H1 (cell line): ENCODE results near the gene PLD5. TPM values are rescaled to one million over a fixed set of nuclear protein-coding genes. Genes with fewer than 3 reads are reported as not detected.

ENCODE experiments used
- CTCF ChIA-PET: fragments of 300-600 bp; sonication (Branson Sonifier 250); formaldehyde crosslinking; loops from one replicate; lab custom pipeline; 2021; ENCODE audit not compliant: partially characterized antibody; lab: Charles Lee
- POLR2A ChIA-PET: fragments of 300-600 bp; sonication (Branson Sonifier 250); formaldehyde crosslinking; loops from one replicate; lab custom pipeline; 2021; ENCODE audit warnings: inconsistent platforms; ENCODE audit not compliant: partially characterized antibody; lab: Charles Lee
- DNase-seq, 2 experiments: peaks; one replicate each; pipeline versions ENCODE4 v3.0.0 to v3.0.0-alpha.2; 2010 to 2022; ENCODE audit warnings: low spot score in 2 of 2, low read depth in 1 of 2, mixed read lengths in 1 of 2
- FAIRE-seq: peaks from 2 replicates; lab custom pipeline; 2011; peaks lifted over from hg19 to GRCh38; lab: Jason Lieb, UNC
- H2AFZ ChIP-seq: 2 replicates; pipeline ENCODE4 v1.8.1; 2012; ENCODE audit warnings: low read length, inconsistent platforms
- H2AK5ac ChIP-seq: 2 replicates; pipeline ENCODE4 v1.6.1; 2013; ENCODE audit warnings: low read depth, low read length
- H2BK120ac ChIP-seq: replicated peaks from 2 replicates; pipeline ENCODE3; 2013; ENCODE audit warnings: low read depth, low read length, inconsistent platforms
- H2BK12ac ChIP-seq: 2 replicates; pipeline ENCODE4 v1.6.1; 2013; ENCODE audit warnings: low read depth, low read length
- H2BK15ac ChIP-seq: 2 replicates; pipeline ENCODE4 v1.6.1; 2013; ENCODE audit warnings: low read length
- H2BK20ac ChIP-seq: 2 replicates; pipeline ENCODE4 v1.6.1; 2013; ENCODE audit warnings: low read length
- H2BK5ac ChIP-seq: 2 replicates; pipeline ENCODE4 v1.6.1; 2013; ENCODE audit warnings: low read depth, low read length
- H3K14ac ChIP-seq: 2 replicates; pipeline ENCODE4 v1.6.1; 2013; ENCODE audit warnings: inconsistent platforms; ENCODE audit not compliant: insufficient read length
- H3K18ac ChIP-seq: 2 replicates; pipeline ENCODE4 v1.6.1; 2013; ENCODE audit warnings: low read length; ENCODE audit errors: extremely low read depth
- H3K23ac ChIP-seq: 2 replicates; pipeline ENCODE4 v1.6.1; 2013; ENCODE audit warnings: inconsistent platforms; ENCODE audit not compliant: insufficient read length
- H3K23me2 ChIP-seq: 2 replicates; pipeline ENCODE4 v1.6.1; 2013; ENCODE audit warnings: low read depth, low read length
- H3K27ac ChIP-seq: 2 replicates; pipeline ENCODE4 v1.6.1; 2011; ENCODE audit warnings: low read depth, low read length, inconsistent platforms
- H3K27me3 ChIP-seq, 4 experiments: replicated peaks in 1 of 4; 1 replicate in 1 of 4; 2 replicates in 3 of 4; pipeline versions ENCODE4 v1.6.1 to v1.8.1; 2011 to 2013; ENCODE audit warnings: low read length in 3 of 4, mild to moderate bottlenecking in 3 of 4, inconsistent platforms in 2 of 4, mixed read lengths in 2 of 4, moderate library complexity in 1 of 4; ENCODE audit not compliant: control insufficient read depth in 3 of 4, insufficient read depth in 3 of 4; ENCODE audit errors: extremely low read depth in 1 of 4
- H3K36me3 ChIP-seq, 4 experiments: 2 replicates each; pipeline versions ENCODE4 v1.6.1 to v1.8.1; 2011 to 2013; ENCODE audit warnings: mild to moderate bottlenecking in 4 of 4, low read length in 3 of 4, moderate library complexity in 2 of 4, control low read depth in 1 of 4, inconsistent platforms in 1 of 4; ENCODE audit not compliant: insufficient read depth in 4 of 4, control insufficient read depth in 2 of 4
- H3K4ac ChIP-seq: replicated peaks from 2 replicates; pipeline ENCODE3; 2013; ENCODE audit warnings: low read length, low read depth, mixed read lengths, inconsistent platforms; ENCODE audit not compliant: insufficient read length
- H3K4me1 ChIP-seq, 4 experiments: replicated peaks in 1 of 4; 1 replicate in 1 of 4; 2 replicates in 3 of 4; pipeline versions ENCODE4 v1.6.1 to v1.8.1; 2011 to 2013; ENCODE audit warnings: low read length in 3 of 4, inconsistent platforms in 2 of 4, mixed read lengths in 1 of 4; ENCODE audit not compliant: insufficient read depth in 4 of 4, control insufficient read depth in 3 of 4
- H3K4me2 ChIP-seq, 2 experiments: 2 replicates each; pipeline versions ENCODE4 v1.6.1 to v1.8.1; 2011 to 2013; ENCODE audit warnings: low read depth in 2 of 2, low read length in 2 of 2, control low read depth in 1 of 2, inconsistent platforms in 1 of 2, mild to moderate bottlenecking in 1 of 2; ENCODE audit not compliant: insufficient read depth in 1 of 2
- H3K4me3 ChIP-seq, 4 experiments: fragments of 200-600, 300-600 bp in 1 of 4; sonication (generic), shearing (Covaris generic), sonication (Bioruptor Twin) in 1 of 4; 2 replicates each; pipeline versions ENCODE4 v1.5.1 to v1.8.1; 2011 to 2016; ENCODE audit warnings: low read length in 4 of 4, low read depth in 3 of 4, control low read depth in 2 of 4, inconsistent platforms in 2 of 4, mild to moderate bottlenecking in 2 of 4, mixed read lengths in 1 of 4, moderate library complexity in 1 of 4; ENCODE audit not compliant: insufficient read depth in 2 of 4; ENCODE audit errors: extremely low read depth in 1 of 4
- H3K56ac ChIP-seq: replicated peaks from 2 replicates; pipeline ENCODE3; 2013; ENCODE audit warnings: low read depth, mild to moderate bottlenecking, mixed read lengths, low read length, inconsistent platforms; ENCODE audit not compliant: insufficient read length
- H3K79me1 ChIP-seq: 2 replicates; pipeline ENCODE4 v1.6.1; 2013; ENCODE audit warnings: low read depth, low read length, control low read depth
- H3K79me2 ChIP-seq, 2 experiments: 2 replicates each; pipeline versions ENCODE4 v1.6.1 to v1.8.1; 2012 to 2013; ENCODE audit warnings: low read length in 2 of 2, mild to moderate bottlenecking in 2 of 2, inconsistent platforms in 1 of 2; ENCODE audit not compliant: insufficient read depth in 2 of 2, control insufficient read depth in 1 of 2
- H3K9ac ChIP-seq, 4 experiments: replicated peaks in 1 of 4; 1 replicate in 1 of 4; 2 replicates in 3 of 4; pipeline versions ENCODE4 v1.6.1 to v1.8.1; 2011 to 2013; ENCODE audit warnings: low read depth in 3 of 4, low read length in 3 of 4, control low read depth in 2 of 4, mild to moderate bottlenecking in 2 of 4, moderate library complexity in 2 of 4, inconsistent platforms in 1 of 4; ENCODE audit errors: extremely low read depth in 1 of 4
- H3K9me3 ChIP-seq, 2 experiments: 2 replicates each; pipeline versions ENCODE4 v1.6.1 to v1.8.1; 2012 to 2013; ENCODE audit warnings: mild to moderate bottlenecking in 2 of 2, moderate library complexity in 2 of 2, control low read depth in 1 of 2, inconsistent platforms in 1 of 2, low read depth in 1 of 2, low read length in 1 of 2, mixed read lengths in 1 of 2; ENCODE audit not compliant: insufficient read depth in 2 of 2
- H4K20me1 ChIP-seq, 2 experiments: replicated peaks in 1 of 2; 2 replicates each; pipeline versions ENCODE3 to v1.8.1; 2011 to 2013; ENCODE audit warnings: inconsistent platforms in 2 of 2, low read length in 2 of 2, mild to moderate bottlenecking in 1 of 2; ENCODE audit not compliant: insufficient read depth in 2 of 2, control insufficient read depth in 1 of 2
- H4K5ac ChIP-seq: 2 replicates; pipeline ENCODE4 v1.6.1; 2013; ENCODE audit warnings: low read length, low read depth, mixed read lengths, inconsistent platforms; ENCODE audit not compliant: insufficient read length
- H4K8ac ChIP-seq: 2 replicates; pipeline ENCODE4 v1.8.0; 2013; ENCODE audit warnings: mild to moderate bottlenecking, moderate library complexity, low read length, inconsistent platforms; ENCODE audit not compliant: insufficient read depth; ENCODE audit errors: extremely low read depth
- H4K91ac ChIP-seq: replicated peaks from 2 replicates; pipeline ENCODE3; 2013; ENCODE audit warnings: low read length, mixed read lengths, inconsistent platforms; ENCODE audit not compliant: insufficient read length
- BRCA1 ChIP-seq: IDR thresholded peaks from 2 replicates; pipeline ENCODE4 v1.6.1; 2012; ENCODE audit warnings: low read depth, low read length, improper control_type of control experiment
- FOSL1 ChIP-seq: IDR thresholded peaks from 2 replicates; pipeline ENCODE4 v1.6.1; 2011; ENCODE audit warnings: mild to moderate bottlenecking, low read depth, low read length, moderate library complexity; ENCODE audit not compliant: insufficient read depth
- WGBS, 2 experiments: shearing (Covaris generic) in 1 of 2; methylation state at CpG; one replicate each; pipeline versions ENCODE4 v1.1.6 to v1.1.7; 2013 to 2015; ENCODE audit warnings: low lambda C conversion rate in 2 of 2, mixed read lengths in 2 of 2, inconsistent platforms in 1 of 2, low coverage in 1 of 2, missing lambda C conversion rate in 1 of 2; ENCODE audit not compliant: insufficient replicate concordance in 2 of 2, insufficient coverage in 1 of 2, insufficient read length in 1 of 2; ENCODE audit errors: extremely low coverage in 1 of 2, missing lambda C conversion rate in 1 of 2; 5-methylcytosine and 5-hydroxymethylcytosine counted together
- polyA plus RNA-seq, 7 experiments: library from polyadenylated mRNA; depleted of rRNA in 3 of 7; stranded (reverse) in 5 of 7; unstranded in 2 of 7; fragments of >200 nt in 5 of 7; fragments of 200-250 nt in 2 of 7; gene quantifications; 1 replicate in 5 of 7; 2 replicates in 1 of 7; 4 replicates in 1 of 7; pipeline versions ENCODE4 v1.2.1 to v1.2.3, GENCODE V29; 2011 to 2013; ENCODE audit warnings: missing spikeins in 2 of 7, mixed read lengths in 2 of 7
- total RNA-seq: library from RNA; stranded (reverse); fragmentation: NEBNext Ultra II Directional; extraction: Animal tissue kit (Norgen Biotek cat#: 25700); gene quantifications from 2 replicates; pipeline ENCODE4 v1.2.1, GENCODE V29; 2021

The PLD5 gene
- total and polyA plus RNA-seq, 2 of the 8 experiments (the other 6 are each of a cell fraction or from before 2014, with no cell fraction given): 0.86 to 8.5 TPM

GRCh38 chr1:242083742-242084141, 440.8 kb downstream of the PLD5 start:
- H3K14ac ChIP-seq: no peak overlapping the region
- no peak overlapping the region for H2AK5ac ChIP-seq
- H2AFZ ChIP-seq: no peak overlapping the region
- H3K4ac ChIP-seq: no peak overlapping the region
- TF ChIP-seq BRCA1 (no peak), FOSL1 (no peak)
- TF ChIP-seq, all 59 proteins: peak for 0
- no peak overlapping the region for H4K91ac ChIP-seq
- ChIA-PET CTCF (interaction anchor here (1.2 kb wide), 1 partner anchor 45 kb away, joined by 4 read pairs; no protein-coding TSS in a partner anchor), POLR2A (no interaction called here)
- no peak overlapping the region for H3K18ac ChIP-seq
- no peak overlapping the region for H2BK5ac ChIP-seq
- no peak overlapping the region for H4K8ac ChIP-seq
- no peak overlapping the region for H2BK20ac ChIP-seq
- 90% methylated on average over 2 of the region's 2 CpGs; no CpG with 5 or more reads in 1 of the 2 experiments for WGBS, 2 experiments
- H3K79me1 ChIP-seq: no peaks in the 10 kb centered on the region
- no peak for DNase-seq
- H2BK12ac ChIP-seq: no peak overlapping the region
- no peak overlapping the region for H3K23ac ChIP-seq
- H3K4me2 ChIP-seq: no peak overlapping the region
- H3K23me2 ChIP-seq: no peaks in the 10 kb centered on the region
- no peak overlapping the region for H3K56ac ChIP-seq
- no peak overlapping the region for H3K9ac ChIP-seq
- H4K20me1 ChIP-seq: no peaks in the 10 kb centered on the region
- no peak for FAIRE-seq
- no peaks in the 10 kb centered on the region for H3K9me3 ChIP-seq
- no peak overlapping the region for H4K5ac ChIP-seq
- H2BK120ac ChIP-seq: no peak overlapping the region
- no peak overlapping the region for H3K27ac ChIP-seq
- peaks cover 0 to 1% (median 0%) of the 10 kb centered on the region in 4 experiments; a peak in 1 of 7 replicates for H3K27me3 ChIP-seq
- no peak overlapping the region for H2BK15ac ChIP-seq
- peaks cover 2 to 9% (median 6%) of the 10 kb centered on the region in 4 experiments for H3K4me1 ChIP-seq
- H3K36me3 ChIP-seq: no peaks in the 10 kb centered on the region
- H3K79me2 ChIP-seq: no peaks in the 10 kb centered on the region
- H3K4me3 ChIP-seq: no peak overlapping the region
